Astrocyte (in vitro differentiated cells and primary cell): ENCODE measurements around the gene PRKAG2. TPM values are rescaled to one million over a fixed set of nuclear protein-coding genes. Genes with fewer than 3 reads are reported as not detected.

ENCODE experiments used
- DNase-seq: peaks from one replicate; pipeline ENCODE4 v3.0.0-alpha.2; 2010; ENCODE audit warnings: low read depth
- FAIRE-seq: peaks from 2 replicates; lab custom pipeline; 2011; peaks lifted over from hg19 to GRCh38; lab: Jason Lieb, UNC
- H2AFZ ChIP-seq: 2 replicates; pipeline ENCODE4 v1.6.0; 2012; ENCODE audit warnings: low read depth, low read length, inconsistent platforms
- H3K27ac ChIP-seq: 2 replicates; pipeline ENCODE4 v1.5.1; 2011; ENCODE audit warnings: low read depth, low read length, inconsistent platforms
- H3K27me3 ChIP-seq: 2 replicates; pipeline ENCODE4 v1.6.0; 2011; ENCODE audit warnings: low read length, inconsistent platforms; ENCODE audit not compliant: insufficient read depth
- H3K36me3 ChIP-seq: 2 replicates; pipeline ENCODE4 v1.5.1; 2011; ENCODE audit warnings: low read length, inconsistent platforms; ENCODE audit not compliant: insufficient read depth
- H3K4me1 ChIP-seq: 2 replicates; pipeline ENCODE4 v1.5.1; 2011; ENCODE audit warnings: low read length, inconsistent platforms; ENCODE audit not compliant: insufficient read depth
- H3K4me2 ChIP-seq: 2 replicates; pipeline ENCODE4 v1.6.0; 2012; ENCODE audit warnings: low read length, inconsistent platforms
- H3K4me3 ChIP-seq: 2 replicates; pipeline ENCODE4 v1.5.1; 2011; ENCODE audit warnings: low read depth, mild to moderate bottlenecking, low read length, inconsistent platforms; ENCODE audit not compliant: insufficient read depth
- H3K79me2 ChIP-seq: 2 replicates; pipeline ENCODE4 v1.6.0; 2012; ENCODE audit warnings: mild to moderate bottlenecking, low read length, inconsistent platforms; ENCODE audit not compliant: insufficient read depth
- H3K9ac ChIP-seq: 2 replicates; pipeline ENCODE4 v1.6.0; 2012; ENCODE audit warnings: mild to moderate bottlenecking, low read length, inconsistent platforms
- H3K9me3 ChIP-seq: 2 replicates; pipeline ENCODE4 v1.5.1; 2012; ENCODE audit warnings: low read depth, mild to moderate bottlenecking, low read length, inconsistent platforms; ENCODE audit not compliant: insufficient read depth
- H4K20me1 ChIP-seq: 2 replicates; pipeline ENCODE4 v1.6.0; 2012; ENCODE audit warnings: low read length, inconsistent platforms; ENCODE audit not compliant: insufficient read depth
- H3K27ac Mint-ChIP-seq: one replicate; pipeline ENCODE4 v1.8.0; 2021; ENCODE audit warnings: mild to moderate bottlenecking, mixed read lengths; ENCODE audit not compliant: unreplicated experiment
- H3K27me3 Mint-ChIP-seq: one replicate; pipeline ENCODE4 v1.8.0; 2021; ENCODE audit warnings: low read depth, mixed read lengths; ENCODE audit not compliant: unreplicated experiment
- H3K36me3 Mint-ChIP-seq: one replicate; pipeline ENCODE4 v1.8.0; 2021; ENCODE audit warnings: low read depth, mixed read lengths; ENCODE audit not compliant: unreplicated experiment
- H3K4me1 Mint-ChIP-seq: one replicate; pipeline ENCODE4 v1.8.0; 2021; ENCODE audit warnings: low read depth, mixed read lengths; ENCODE audit not compliant: unreplicated experiment
- H3K4me3 Mint-ChIP-seq: one replicate; pipeline ENCODE4 v1.8.0; 2021; ENCODE audit warnings: mild to moderate bottlenecking, moderate library complexity, mixed read lengths; ENCODE audit not compliant: unreplicated experiment
- H3K9me3 Mint-ChIP-seq: one replicate; pipeline ENCODE4 v1.8.0; 2021; ENCODE audit warnings: mild to moderate bottlenecking, mixed read lengths; ENCODE audit not compliant: unreplicated experiment
- EZH2 ChIP-seq: IDR thresholded peaks from 2 replicates; pipeline ENCODE4 v1.6.1; 2012; ENCODE audit warnings: mild to moderate bottlenecking, low read length, inconsistent platforms; ENCODE audit not compliant: insufficient read depth
- total RNA-seq: library from RNA; stranded (reverse); gene quantifications from 2 replicates; pipeline ENCODE4 v1.2.1, GENCODE V29; 2021
- TF ChIP-seq, protein P1 (sequence below): IDR thresholded peaks from 2 replicates; pipeline ENCODE4 v1.5.1; 2011; ENCODE audit warnings: low read depth, mild to moderate bottlenecking, inconsistent platforms, low read length, moderate library complexity; ENCODE audit not compliant: insufficient read depth

PRKAG2 gene
- total RNA-seq, 1 donor from 2014 or later, result 40.7 TPM

- no peak overlapping the region for H3K27ac Mint-ChIP-seq
- Histone ChIP-seq H3K79me2 (peaks cover 26% of the 10 kb centered on the region), H2AFZ (no peak overlapping the region), H3K9me3 (no peaks in the 10 kb centered on the region), H3K4me2 (no peak overlapping the region), H3K9ac (no peak overlapping the region), H3K27ac (no peak overlapping the region), H4K20me1 (peaks cover 19% of the 10 kb centered on the region), H3K4me1 (peaks cover 24% of the 10 kb centered on the region), H3K4me3 (no peak overlapping the region), H3K27me3 (no peaks in the 10 kb centered on the region), H3K36me3 (no peaks in the 10 kb centered on the region)
- H3K4me3 Mint-ChIP-seq, result peak overlapping the region; percentile 17
- peaks cover 20% of the 10 kb centered on the region for H3K4me1 Mint-ChIP-seq
- no peak for DNase-seq
- H3K27me3 Mint-ChIP-seq, result no peaks in the 10 kb centered on the region
- peaks cover 3% of the 10 kb centered on the region for H3K9me3 Mint-ChIP-seq
- TF ChIP-seq, protein P1, sequence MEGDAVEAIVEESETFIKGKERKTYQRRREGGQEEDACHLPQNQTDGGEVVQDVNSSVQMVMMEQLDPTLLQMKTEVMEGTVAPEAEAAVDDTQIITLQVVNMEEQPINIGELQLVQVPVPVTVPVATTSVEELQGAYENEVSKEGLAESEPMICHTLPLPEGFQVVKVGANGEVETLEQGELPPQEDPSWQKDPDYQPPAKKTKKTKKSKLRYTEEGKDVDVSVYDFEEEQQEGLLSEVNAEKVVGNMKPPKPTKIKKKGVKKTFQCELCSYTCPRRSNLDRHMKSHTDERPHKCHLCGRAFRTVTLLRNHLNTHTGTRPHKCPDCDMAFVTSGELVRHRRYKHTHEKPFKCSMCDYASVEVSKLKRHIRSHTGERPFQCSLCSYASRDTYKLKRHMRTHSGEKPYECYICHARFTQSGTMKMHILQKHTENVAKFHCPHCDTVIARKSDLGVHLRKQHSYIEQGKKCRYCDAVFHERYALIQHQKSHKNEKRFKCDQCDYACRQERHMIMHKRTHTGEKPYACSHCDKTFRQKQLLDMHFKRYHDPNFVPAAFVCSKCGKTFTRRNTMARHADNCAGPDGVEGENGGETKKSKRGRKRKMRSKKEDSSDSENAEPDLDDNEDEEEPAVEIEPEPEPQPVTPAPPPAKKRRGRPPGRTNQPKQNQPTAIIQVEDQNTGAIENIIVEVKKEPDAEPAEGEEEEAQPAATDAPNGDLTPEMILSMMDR, result no peak
- TF ChIP-seq EZH2, result no peak
- FAIRE-seq, result no peak
- H3K36me3 Mint-ChIP-seq, result no peaks in the 10 kb centered on the region
Measured at GRCh38 chr7:151633516-151633812, 243.5 kb downstream of the PRKAG2 start.

- Histone ChIP-seq H3K36me3 (no peaks in the 10 kb centered on the region), H3K9me3 (no peaks in the 10 kb centered on the region), H3K4me3 (peak overlapping the region; percentile 49), H3K79me2 (peaks cover 31% of the 10 kb centered on the region), H2AFZ (peak overlapping the region; percentile 62), H4K20me1 (peaks cover 25% of the 10 kb centered on the region), H3K27me3 (no peaks in the 10 kb centered on the region), H3K9ac (peak overlapping the region; percentile 55), H3K27ac (no peak overlapping the region), H3K4me1 (peaks cover 26% of the 10 kb centered on the region), H3K4me2 (peak overlapping the region; percentile 87)
- peaks cover 3% of the 10 kb centered on the region for H3K9me3 Mint-ChIP-seq
- peak overlapping the region; percentile 92 for H3K4me3 Mint-ChIP-seq
- H3K27me3 Mint-ChIP-seq, result no peaks in the 10 kb centered on the region
- peaks cover 2% of the 10 kb centered on the region for H3K36me3 Mint-ChIP-seq
- H3K4me1 Mint-ChIP-seq, result peaks cover 18% of the 10 kb centered on the region
- peak overlapping the region; percentile 88 for H3K27ac Mint-ChIP-seq
- FAIRE-seq, result no peak
- DNase-seq, result peak; percentile 44
- no peak for TF ChIP-seq EZH2
- TF ChIP-seq, protein P1, result no peak
Measured at GRCh38 chr7:151632750-151633515, 244.0 kb downstream of the PRKAG2 start.
